ENCODE results near the gene TNFRSF19.

Gene TNFRSF19

DNA sequence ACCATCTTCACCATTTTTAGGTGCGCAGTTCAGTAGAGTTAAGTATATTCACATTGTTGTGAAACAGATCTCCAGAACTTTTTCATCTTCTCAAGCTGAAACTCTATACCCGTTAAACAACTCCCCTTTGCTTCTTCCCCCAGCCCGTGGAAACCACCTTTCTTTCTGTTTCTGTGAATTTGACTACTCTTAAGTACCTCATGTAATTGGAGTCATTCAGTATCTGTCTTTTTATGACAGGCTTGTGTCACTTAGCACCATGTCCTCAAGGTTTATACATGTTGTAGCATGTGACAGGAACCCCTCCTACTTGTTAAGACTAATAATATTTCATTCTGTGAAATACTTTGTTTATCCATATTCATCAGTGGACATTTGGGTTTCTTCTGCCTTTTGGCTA is 52.8 kb downstream of the TNFRSF19 start:
- no peak for DNase-seq (ENCODE audit: extremely low read depth, low read depth)
- TF ChIP-seq, protein P1, sequence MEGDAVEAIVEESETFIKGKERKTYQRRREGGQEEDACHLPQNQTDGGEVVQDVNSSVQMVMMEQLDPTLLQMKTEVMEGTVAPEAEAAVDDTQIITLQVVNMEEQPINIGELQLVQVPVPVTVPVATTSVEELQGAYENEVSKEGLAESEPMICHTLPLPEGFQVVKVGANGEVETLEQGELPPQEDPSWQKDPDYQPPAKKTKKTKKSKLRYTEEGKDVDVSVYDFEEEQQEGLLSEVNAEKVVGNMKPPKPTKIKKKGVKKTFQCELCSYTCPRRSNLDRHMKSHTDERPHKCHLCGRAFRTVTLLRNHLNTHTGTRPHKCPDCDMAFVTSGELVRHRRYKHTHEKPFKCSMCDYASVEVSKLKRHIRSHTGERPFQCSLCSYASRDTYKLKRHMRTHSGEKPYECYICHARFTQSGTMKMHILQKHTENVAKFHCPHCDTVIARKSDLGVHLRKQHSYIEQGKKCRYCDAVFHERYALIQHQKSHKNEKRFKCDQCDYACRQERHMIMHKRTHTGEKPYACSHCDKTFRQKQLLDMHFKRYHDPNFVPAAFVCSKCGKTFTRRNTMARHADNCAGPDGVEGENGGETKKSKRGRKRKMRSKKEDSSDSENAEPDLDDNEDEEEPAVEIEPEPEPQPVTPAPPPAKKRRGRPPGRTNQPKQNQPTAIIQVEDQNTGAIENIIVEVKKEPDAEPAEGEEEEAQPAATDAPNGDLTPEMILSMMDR (IDR thresholded peaks at IDR 0.05; ENCODE audit: low read depth, low read length, missing control alignments), result no peak
- no peak overlapping the region for H3K4me3 ChIP-seq (replicated peaks; ENCODE audit: low read depth, low read length)

DNA sequence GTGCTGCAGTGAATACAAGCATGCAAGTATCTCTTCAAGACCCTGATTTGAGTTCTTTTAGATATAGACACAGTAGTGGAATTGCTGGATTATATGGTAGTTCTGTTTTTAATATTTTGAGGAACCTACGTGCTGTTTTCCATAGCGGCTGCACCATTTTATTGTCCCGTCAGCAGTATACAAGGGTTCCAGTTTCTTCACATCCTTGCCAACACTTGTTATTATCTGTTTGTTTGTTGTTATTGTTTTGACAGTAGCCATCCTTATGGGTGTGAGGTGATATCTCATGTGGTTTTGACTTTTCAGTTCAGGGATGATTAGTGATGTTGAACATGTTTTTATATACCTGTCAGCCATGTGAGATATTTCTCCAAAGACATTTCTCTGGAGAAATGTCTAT is 53.2 kb downstream of the TNFRSF19 start:
- H3K4me3 ChIP-seq (replicated peaks; ENCODE audit: low read depth, low read length), result no peak overlapping the region
- TF ChIP-seq, protein P1 (IDR thresholded peaks at IDR 0.05; ENCODE audit: low read depth, low read length, missing control alignments), result no peak
- no peak for DNase-seq (ENCODE audit: extremely low read depth, low read depth)

DNA sequence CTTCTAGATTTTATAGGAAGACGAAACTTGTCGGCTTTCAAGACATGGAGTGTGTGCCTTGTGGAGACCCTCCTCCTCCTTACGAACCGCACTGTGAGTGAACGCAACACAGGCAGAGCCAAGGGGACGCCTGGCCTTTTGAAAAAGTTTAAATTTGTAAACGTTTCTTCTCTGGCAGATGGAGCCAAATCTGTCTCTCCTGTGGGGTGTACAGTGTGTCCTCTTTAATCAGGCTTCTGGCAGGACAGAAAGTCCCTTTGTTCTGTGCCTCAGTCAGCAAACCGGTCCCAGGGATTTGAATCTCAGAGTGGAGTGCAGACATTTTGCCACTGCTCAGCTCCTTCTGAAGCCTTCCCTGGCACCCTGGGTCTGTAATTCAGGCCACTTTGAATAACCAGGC is 56.5 kb downstream of the TNFRSF19 start:
- no peak overlapping the region for H3K4me3 ChIP-seq (replicated peaks; ENCODE audit: low read depth, low read length)
- DNase-seq (ENCODE audit: extremely low read depth, low read depth), result no peak
- TF ChIP-seq, protein P1 (IDR thresholded peaks at IDR 0.05; ENCODE audit: low read depth, low read length, missing control alignments), result no peak

DNA sequence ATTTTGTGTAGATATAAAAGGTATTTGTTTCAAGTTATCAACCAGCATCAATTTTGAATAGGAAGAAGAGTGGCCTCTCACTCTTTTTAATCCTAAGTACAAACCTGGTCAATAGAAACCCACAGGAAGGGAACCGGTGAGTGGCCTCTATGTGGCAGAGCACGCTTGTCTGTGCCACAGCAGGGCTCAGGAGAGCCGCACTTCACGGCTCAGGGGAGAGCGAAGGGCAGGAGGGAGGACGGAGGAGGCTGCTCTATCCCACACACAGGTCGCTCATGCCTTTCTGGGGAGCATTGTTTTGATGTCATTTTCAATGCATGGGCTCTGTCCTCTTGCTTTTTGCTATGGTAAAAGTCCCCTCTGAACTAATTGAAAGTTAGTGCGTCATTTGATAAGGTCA is 57.2 kb downstream of the TNFRSF19 start:
- TF ChIP-seq, protein P1 (IDR thresholded peaks at IDR 0.05; ENCODE audit: low read depth, low read length, missing control alignments), result no peak
- no peak overlapping the region for H3K4me3 ChIP-seq (replicated peaks; ENCODE audit: low read depth, low read length)
- no peak for DNase-seq (ENCODE audit: extremely low read depth, low read depth)

- H3K4me3 ChIP-seq (replicated peaks; ENCODE audit: low read depth, low read length), result no peak overlapping the region
- no peak for DNase-seq (ENCODE audit: extremely low read depth, low read depth)
- TF ChIP-seq, protein P1 (IDR thresholded peaks at IDR 0.05; ENCODE audit: low read depth, low read length, missing control alignments), result no peak
These were observed 58.0 kb downstream of the TNFRSF19 start for GRCh38 chr13:23628250-23628649.

GRCh38 chr13:23628765-23629565 is 58.8 kb downstream of the TNFRSF19 start:
- no peak overlapping the region for H3K4me3 ChIP-seq (replicated peaks; ENCODE audit: low read depth, low read length)
- TF ChIP-seq, protein P1 (IDR thresholded peaks at IDR 0.05; ENCODE audit: low read depth, low read length, missing control alignments), result no peak
- no peak for DNase-seq (ENCODE audit: extremely low read depth, low read depth)
